B cell (primary cell): Measurements from ENCODE around the gene HAPSTR1. TPM values are rescaled to one million over a fixed set of nuclear protein-coding genes. Genes with fewer than 3 reads are reported as not detected.
A peak's percentile ranks its signal among the peaks of the same experiment; 100 is the strongest.

Experiments
- ATAC-seq: fragments of 200-7000 bp; cut with Tn5 transposase; one replicate; pipeline ENCODE4 v1.10.0; 2021; ENCODE audit warnings: low read depth, mild to moderate bottlenecking, moderate number of reproducible peaks, moderate library complexity
- CTCF ChIA-PET: fragments of 350-600 bp; sonication (Branson Sonifier 250); formaldehyde crosslinking; loops from one replicate; lab custom pipeline; 2021; ENCODE audit warnings: antibody characterized with exemption, inconsistent platforms; lab: Charles Lee
- POLR2A ChIA-PET: fragments of 350-600 bp; sonication (Branson Sonifier 250); formaldehyde crosslinking; loops from one replicate; lab custom pipeline; 2021; ENCODE audit warnings: antibody characterized with exemption; lab: Charles Lee
- DNase-seq: peaks from one replicate; pipeline ENCODE4 v3.0.0; 2013
- H2AFZ ChIP-seq: 2 replicates; pipeline ENCODE4 v1.6.1; 2012; ENCODE audit warnings: mild to moderate bottlenecking, low read depth, low read length; ENCODE audit not compliant: insufficient read depth, poor library complexity, severe bottlenecking
- H3K27ac ChIP-seq, 2 donors: 1 replicate in 1 of 2; 2 replicates in 1 of 2; pipeline ENCODE4 v1.5.1; 2012 to 2013; ENCODE audit warnings: low read length in 2 of 2, mild to moderate bottlenecking in 2 of 2, moderate library complexity in 1 of 2
- H3K27me3 ChIP-seq, 4 experiments: fragments of 200-600 bp in 1 of 4; sonication (generic) in 1 of 4; replicated peaks in 1 of 4; 1 replicate in 2 of 4; 2 replicates in 2 of 4; pipeline versions ENCODE4 v1.6.1 to v1.7.0; 2013 to 2016; ENCODE audit warnings: low read length in 3 of 4, mild to moderate bottlenecking in 2 of 4, mixed read lengths in 1 of 4, moderate library complexity in 1 of 4; ENCODE audit not compliant: insufficient read depth in 4 of 4, control insufficient read depth in 3 of 4; ENCODE audit errors: control extremely low read depth in 1 of 4
- H3K36me3 ChIP-seq, 2 experiments: replicated peaks in 1 of 2; 1 replicate in 1 of 2; 2 replicates in 1 of 2; pipeline versions ENCODE4 v1.6.1 to v1.7.1; 2013; ENCODE audit warnings: low read length in 1 of 2; ENCODE audit not compliant: insufficient read depth in 2 of 2, control insufficient read depth in 1 of 2; ENCODE audit errors: control extremely low read depth in 1 of 2, extremely low read depth in 1 of 2
- H3K4me1 ChIP-seq, 2 donors: fragments of 200-600 bp in 1 of 2; sonication (generic) in 1 of 2; 1 replicate in 1 of 2; 2 replicates in 1 of 2; pipeline versions ENCODE4 v1.5.1 to v1.6.1; 2013 to 2017; ENCODE audit warnings: low read length in 2 of 2; ENCODE audit not compliant: control insufficient read depth in 2 of 2, insufficient read depth in 2 of 2
- H3K4me2 ChIP-seq: replicated peaks from 2 replicates; pipeline ENCODE3; 2012; ENCODE audit warnings: mild to moderate bottlenecking, low read depth, low read length; ENCODE audit not compliant: poor library complexity, severe bottlenecking
- H3K4me3 ChIP-seq, 5 experiments: fragments of 200-600 bp in 1 of 5; sonication (generic) in 1 of 5; 1 replicate in 3 of 5; 2 replicates in 2 of 5; pipeline versions ENCODE4 v1.5.1 to v1.7.0; 2011 to 2016; ENCODE audit warnings: low read length in 4 of 5, mild to moderate bottlenecking in 4 of 5, low read depth in 2 of 5, control low read depth in 1 of 5, moderate library complexity in 1 of 5; ENCODE audit not compliant: insufficient read depth in 1 of 5; ENCODE audit errors: control extremely low read depth in 1 of 5, extremely low read depth in 1 of 5
- H3K79me2 ChIP-seq: fragments of 200-600 bp; sonication (generic); one replicate; pipeline ENCODE4 v1.6.0; 2016; ENCODE audit warnings: low read length; ENCODE audit not compliant: control insufficient read depth, insufficient read depth
- H3K9ac ChIP-seq: fragments of 200-600 bp; sonication (generic); 2 replicates; pipeline ENCODE4 v1.6.1; 2017; ENCODE audit warnings: mild to moderate bottlenecking, low read length, moderate library complexity
- H3K9me3 ChIP-seq, 3 donors: one replicate each; pipeline versions ENCODE4 v1.6.1 to v1.7.1; 2013; ENCODE audit warnings: low read length in 2 of 3; ENCODE audit not compliant: control insufficient read depth in 2 of 3, insufficient read depth in 1 of 3; ENCODE audit errors: control extremely low read depth in 1 of 3
- H4K20me1 ChIP-seq: 2 replicates; pipeline ENCODE4 v1.6.0; 2012; ENCODE audit warnings: mild to moderate bottlenecking, low read length; ENCODE audit not compliant: insufficient read depth, control insufficient read depth, poor library complexity, severe bottlenecking
- H3K27ac Mint-ChIP-seq: one replicate; pipeline ENCODE4 v1.8.0; 2021; ENCODE audit warnings: mixed read lengths
- H3K27me3 Mint-ChIP-seq: one replicate; pipeline ENCODE4 v1.8.0; 2021; ENCODE audit warnings: mixed read lengths
- H3K4me1 Mint-ChIP-seq: one replicate; pipeline ENCODE4 v1.8.0; 2021; ENCODE audit warnings: mixed read lengths
- H3K4me3 Mint-ChIP-seq: one replicate; pipeline ENCODE4 v1.8.0; 2021; ENCODE audit warnings: mixed read lengths
- H3K9me3 Mint-ChIP-seq: one replicate; pipeline ENCODE4 v1.8.0; 2022; ENCODE audit warnings: mixed read lengths; ENCODE audit not compliant: insufficient read depth
- EZH2 ChIP-seq: IDR thresholded peaks from 2 replicates; pipeline ENCODE4 v1.6.1; 2012; ENCODE audit warnings: borderline replicate concordance, low read depth, mild to moderate bottlenecking, moderate library complexity, low read length; ENCODE audit not compliant: insufficient read depth, poor library complexity, severe bottlenecking
- WGBS: methylation state at CpG from one replicate; pipeline ENCODE4 v1.1.5; 2013; ENCODE audit warnings: missing lambda C conversion rate; ENCODE audit not compliant: insufficient coverage; 5-methylcytosine and 5-hydroxymethylcytosine counted together
- intact Hi-C: fragments of 100-400 bp; cut with micrococcal nuclease; formaldehyde crosslinking; loops from one replicate; pipeline ENCODE4 v1.10.0; 2022
- polyA plus RNA-seq: library from polyadenylated mRNA; depleted of rRNA; stranded (reverse); fragments of >200 nt; gene quantifications from 2 replicates; pipeline ENCODE4 v1.2.3, GENCODE V29; 2012
- total RNA-seq, 2 donors: library from RNA; stranded (reverse); fragments of 120-200 nt in 1 of 2; gene quantifications; 1 replicate in 1 of 2; 2 replicates in 1 of 2; pipeline versions ENCODE4 v1.2.3 to v1.2.4, GENCODE V29; 2013 to 2022
- TF ChIP-seq, protein P1 (sequence below): fragments of 200-600 bp; IDR thresholded peaks from one replicate; pipeline ENCODE4 v1.8.0; 2022; ENCODE audit warnings: antibody characterized with exemption, mild to moderate bottlenecking

Gene HAPSTR1
- total and polyA plus RNA-seq, 2 donors (not counting 1 experiment from before 2014, with no cell fraction given) = 35.5 to 99.2 TPM

DNA sequence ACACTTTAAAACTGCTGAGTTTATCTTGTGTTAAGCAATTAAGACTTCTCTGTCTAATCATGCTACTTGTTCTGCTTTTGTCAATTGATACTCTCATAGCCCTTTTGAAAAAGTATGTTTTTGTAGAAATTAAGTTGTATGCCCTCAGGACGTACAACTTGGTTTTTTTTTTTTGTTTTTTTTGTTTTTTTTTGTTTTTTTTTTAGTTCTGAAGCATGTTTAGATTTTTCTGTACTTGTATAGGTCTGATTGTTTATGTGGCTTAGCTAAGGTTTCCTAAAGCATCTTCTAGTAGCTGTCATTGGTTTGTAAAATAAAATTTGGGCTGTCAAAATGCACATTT lies 21.4 kb downstream of the HAPSTR1 start:
- Histone ChIP-seq H3K4me2 (no peak overlapping the region), H3K4me3 (no peak overlapping the region), H3K9ac (no peak overlapping the region), H3K4me1 (peaks cover 50 to 63% of the 10 kb centered on the region in 2 donors), H3K79me2 (peaks cover 98% of the 10 kb centered on the region), H3K27ac (peak overlapping the region in 1 of 2 donors; percentile 64), H2AFZ (no peak overlapping the region), H3K36me3 (peaks cover 3 to 81% of the 10 kb centered on the region in 2 experiments), H4K20me1 (peaks cover 98% of the 10 kb centered on the region), H3K9me3 (no peaks in the 10 kb centered on the region), H3K27me3 (no peaks in the 10 kb centered on the region)
- H3K4me1 Mint-ChIP-seq = peaks cover 86% of the 10 kb centered on the region
- H3K27ac Mint-ChIP-seq = no peak overlapping the region
- H3K4me3 Mint-ChIP-seq = no peak overlapping the region
- POLR2A ChIA-PET = interaction anchor here (0.9 kb wide), 1 partner anchor 11 kb away, joined by 5 read pairs; no protein-coding TSS in a partner anchor
- H3K27me3 Mint-ChIP-seq = no peaks in the 10 kb centered on the region
- DNase-seq (no peak), ATAC-seq (no peak)
- intact Hi-C loops = no loop called here
- TF ChIP-seq EZH2 = no peak
- TF ChIP-seq, protein P1, sequence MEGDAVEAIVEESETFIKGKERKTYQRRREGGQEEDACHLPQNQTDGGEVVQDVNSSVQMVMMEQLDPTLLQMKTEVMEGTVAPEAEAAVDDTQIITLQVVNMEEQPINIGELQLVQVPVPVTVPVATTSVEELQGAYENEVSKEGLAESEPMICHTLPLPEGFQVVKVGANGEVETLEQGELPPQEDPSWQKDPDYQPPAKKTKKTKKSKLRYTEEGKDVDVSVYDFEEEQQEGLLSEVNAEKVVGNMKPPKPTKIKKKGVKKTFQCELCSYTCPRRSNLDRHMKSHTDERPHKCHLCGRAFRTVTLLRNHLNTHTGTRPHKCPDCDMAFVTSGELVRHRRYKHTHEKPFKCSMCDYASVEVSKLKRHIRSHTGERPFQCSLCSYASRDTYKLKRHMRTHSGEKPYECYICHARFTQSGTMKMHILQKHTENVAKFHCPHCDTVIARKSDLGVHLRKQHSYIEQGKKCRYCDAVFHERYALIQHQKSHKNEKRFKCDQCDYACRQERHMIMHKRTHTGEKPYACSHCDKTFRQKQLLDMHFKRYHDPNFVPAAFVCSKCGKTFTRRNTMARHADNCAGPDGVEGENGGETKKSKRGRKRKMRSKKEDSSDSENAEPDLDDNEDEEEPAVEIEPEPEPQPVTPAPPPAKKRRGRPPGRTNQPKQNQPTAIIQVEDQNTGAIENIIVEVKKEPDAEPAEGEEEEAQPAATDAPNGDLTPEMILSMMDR = no peak
- CTCF ChIA-PET = interaction anchor here (1.3 to 1.5 kb wide), 2 partner anchors 14 to 26 kb away, joined by 3 read pairs; no protein-coding TSS in a partner anchor
- H3K9me3 Mint-ChIP-seq = no peaks in the 10 kb centered on the region
- no CpG with 5 or more reads among the region's 1 CpG for WGBS

DNA sequence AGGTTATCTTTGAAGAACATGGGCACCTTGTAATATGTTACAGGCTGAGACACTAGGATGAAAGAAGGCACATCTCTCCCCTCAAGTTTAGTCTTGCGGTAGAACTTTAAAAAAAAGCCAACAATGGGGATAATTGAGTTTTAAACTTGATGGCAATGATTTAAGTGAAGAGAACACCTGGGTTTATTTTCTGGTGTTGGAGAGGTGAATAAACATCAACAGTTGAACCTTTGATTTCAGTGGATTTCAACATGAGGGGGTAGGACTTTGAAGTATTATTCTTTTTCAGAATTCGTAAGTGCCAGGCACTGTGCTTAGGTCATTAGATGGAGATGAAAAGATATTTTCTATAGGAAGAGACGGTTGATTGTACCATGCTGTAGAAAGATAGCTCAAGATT lies 22.3 kb downstream of the HAPSTR1 start:
- Mint-ChIP-seq H3K27me3 (no peaks in the 10 kb centered on the region), H3K27ac (peak overlapping the region; percentile 64), H3K9me3 (no peaks in the 10 kb centered on the region), H3K4me3 (no peak overlapping the region), H3K4me1 (peaks cover 87% of the 10 kb centered on the region)
- no peaks in the 10 kb centered on the region for H3K27me3 ChIP-seq
- peaks cover 98% of the 10 kb centered on the region for H4K20me1 ChIP-seq
- POLR2A ChIA-PET = interaction anchor here (1.1 kb wide), 1 partner anchor 21 kb away, joined by 4 read pairs; no protein-coding TSS in a partner anchor
- H2AFZ ChIP-seq = no peak overlapping the region
- H3K36me3 ChIP-seq = peaks cover 3 to 83% of the 10 kb centered on the region in 2 experiments
- H3K9me3 ChIP-seq = no peaks in the 10 kb centered on the region
- peaks cover 44 to 61% of the 10 kb centered on the region in 2 donors for H3K4me1 ChIP-seq
- 74% methylated on average over 3 of the region's 3 CpGs for WGBS
- no peak overlapping the region for H3K9ac ChIP-seq
- peak overlapping the region in 1 of 2 donors; percentile 64 for H3K27ac ChIP-seq
- no peak overlapping the region for H3K4me3 ChIP-seq
- intact Hi-C loops = no loop called here
- CTCF ChIA-PET = interaction anchor here (0.5 to 1.5 kb wide), 3 partner anchors 14 to 177 kb away, joined by 3 read pairs; no protein-coding TSS in a partner anchor
- peak overlapping the region; percentile 29 for H3K4me2 ChIP-seq
- no peak for DNase-seq
- ATAC-seq = no peak
- H3K79me2 ChIP-seq = peaks cover 98% of the 10 kb centered on the region
- TF ChIP-seq, protein P1 = no peak
